ENCODE measurements around the gene FAM24B.

- TF ChIP-seq, protein P1, sequence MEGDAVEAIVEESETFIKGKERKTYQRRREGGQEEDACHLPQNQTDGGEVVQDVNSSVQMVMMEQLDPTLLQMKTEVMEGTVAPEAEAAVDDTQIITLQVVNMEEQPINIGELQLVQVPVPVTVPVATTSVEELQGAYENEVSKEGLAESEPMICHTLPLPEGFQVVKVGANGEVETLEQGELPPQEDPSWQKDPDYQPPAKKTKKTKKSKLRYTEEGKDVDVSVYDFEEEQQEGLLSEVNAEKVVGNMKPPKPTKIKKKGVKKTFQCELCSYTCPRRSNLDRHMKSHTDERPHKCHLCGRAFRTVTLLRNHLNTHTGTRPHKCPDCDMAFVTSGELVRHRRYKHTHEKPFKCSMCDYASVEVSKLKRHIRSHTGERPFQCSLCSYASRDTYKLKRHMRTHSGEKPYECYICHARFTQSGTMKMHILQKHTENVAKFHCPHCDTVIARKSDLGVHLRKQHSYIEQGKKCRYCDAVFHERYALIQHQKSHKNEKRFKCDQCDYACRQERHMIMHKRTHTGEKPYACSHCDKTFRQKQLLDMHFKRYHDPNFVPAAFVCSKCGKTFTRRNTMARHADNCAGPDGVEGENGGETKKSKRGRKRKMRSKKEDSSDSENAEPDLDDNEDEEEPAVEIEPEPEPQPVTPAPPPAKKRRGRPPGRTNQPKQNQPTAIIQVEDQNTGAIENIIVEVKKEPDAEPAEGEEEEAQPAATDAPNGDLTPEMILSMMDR (IDR thresholded peaks at IDR 0.05): no peak
- TF ChIP-seq POLR2A (IDR thresholded peaks at IDR 0.05): no peak
Measured at GRCh38 chr10:122856902-122857301, 22.5 kb downstream of the FAM24B start.

Measured in testis (tissue), 2 donors.